GM18870 (cell line): ENCODE data around the gene MTHFS.
"Not testable (repeated sequence)": the region's sequence is repeated elsewhere in the genome, so short reads cannot be mapped to it uniquely, and the experiment has no call there.

Experiments
- ATAC-seq: cut with Tn5 transposase; IDR thresholded peaks from one replicate; pipeline ENCODE4 v1.9.1; 2021; ENCODE audit warnings: moderate library complexity; ENCODE audit not compliant: unreplicated experiment

MTHFS gene

GRCh38 chr15:79896634-79897379, at the start of gene MTHFS:
Gene MTHFS, minus strand, starts transcription at chr15:79897014. Its CDS starts 26 bp downstream, at chr15:79896988.
- peak; percentile 51 for ATAC-seq

- ATAC-seq: no peak
Observed at GRCh38 chr15:79944622-79945021, 47.8 kb upstream of the MTHFS start.

DNA sequence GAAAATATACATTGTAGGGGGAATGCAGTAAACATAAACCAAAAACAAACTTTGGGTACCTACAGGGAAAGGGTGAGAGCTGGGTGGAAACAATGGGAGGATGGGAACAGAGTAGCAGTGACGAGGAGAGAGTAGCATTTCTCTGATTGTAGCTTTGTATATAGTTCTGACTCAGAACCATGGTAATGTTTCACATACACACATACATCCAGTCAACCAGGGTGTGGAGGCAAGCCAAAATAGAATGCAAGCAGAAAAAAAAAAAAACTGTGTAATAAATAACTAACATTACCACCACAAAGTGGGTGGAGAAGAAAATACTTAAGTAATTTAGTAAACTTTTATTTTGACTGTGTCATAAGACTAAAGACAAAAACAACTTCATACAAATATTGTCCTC, 47.0 kb upstream of the MTHFS start:
- ATAC-seq: peak; percentile 83

DNA sequence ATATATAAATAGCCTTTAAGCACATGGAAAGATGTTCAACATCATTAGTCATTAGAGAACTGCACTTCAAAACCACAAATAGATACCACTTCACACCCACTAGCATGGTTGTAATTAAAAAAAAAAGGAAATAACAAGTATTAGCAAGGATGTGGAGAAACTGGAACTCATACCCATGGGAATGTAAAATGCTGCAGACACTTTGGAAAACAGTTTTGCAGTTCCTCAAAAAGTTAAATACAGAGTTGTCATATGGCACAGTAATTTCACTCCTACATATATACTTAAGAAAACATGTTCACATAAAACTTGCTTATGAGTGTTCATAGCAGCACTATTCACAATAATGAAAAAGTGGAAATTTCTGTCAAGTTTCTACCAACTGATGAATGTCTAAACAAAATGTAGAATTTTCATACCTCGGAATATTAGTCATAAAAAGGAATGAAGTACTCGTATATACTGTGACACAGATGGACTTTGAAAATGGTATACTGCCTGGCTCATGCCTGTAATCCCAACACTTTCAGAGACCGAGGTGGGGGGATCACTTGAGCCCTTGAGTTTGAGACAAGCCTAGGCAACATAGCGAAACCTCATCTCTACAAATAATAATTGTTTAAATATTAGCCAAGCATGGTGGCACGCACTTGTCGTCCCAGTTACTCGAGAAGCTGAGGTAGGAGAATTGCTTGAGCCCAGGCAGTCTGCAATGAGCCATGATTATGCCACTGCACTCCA, 46.1 kb upstream of the MTHFS start:
- no peak for ATAC-seq

DNA sequence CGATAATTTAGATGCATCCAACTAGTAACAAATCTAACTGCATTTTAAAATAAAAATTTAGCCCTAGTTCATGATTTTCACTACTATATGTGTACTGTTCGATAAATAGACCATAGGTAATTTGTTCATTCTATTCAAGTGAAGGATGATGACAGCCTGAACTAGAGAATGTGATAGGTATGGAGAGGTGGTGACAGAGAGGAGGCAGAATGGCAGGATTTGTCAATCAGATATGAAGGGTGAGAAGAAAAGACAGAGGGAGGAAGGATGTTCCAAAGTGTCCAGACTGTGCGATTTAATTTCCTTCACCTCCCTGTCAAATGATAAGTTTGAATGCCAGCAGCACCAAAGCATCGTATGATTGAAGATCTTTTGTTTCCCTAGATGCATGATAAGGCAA, 42.6 kb upstream of the MTHFS start:
- no peak for ATAC-seq

- no peak for ATAC-seq
Observed at GRCh38 chr15:79938143-79938542, 41.3 kb upstream of the MTHFS start.

GRCh38 chr15:79935556-79936201, 38.9 kb upstream of the MTHFS start:
- not testable (repeated sequence) for ATAC-seq

DNA sequence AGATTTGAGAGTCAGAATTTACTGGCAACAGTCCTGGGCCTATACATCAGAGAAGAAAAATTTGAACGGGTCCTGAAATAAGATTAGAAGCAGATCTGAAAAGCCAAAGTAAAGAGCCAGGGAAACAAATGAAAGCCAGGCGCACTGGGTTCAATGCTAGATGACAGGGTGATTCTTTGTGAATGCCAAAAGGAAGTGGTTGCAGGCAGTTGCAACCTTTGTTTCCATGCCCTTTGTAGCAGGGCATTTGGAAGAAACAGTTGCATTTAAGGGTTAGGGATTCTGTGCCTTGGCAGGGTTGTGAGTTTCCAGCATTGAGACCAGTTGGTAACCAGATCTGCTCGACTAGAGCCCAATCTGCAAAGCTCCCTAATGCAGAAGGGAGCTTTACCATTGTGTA, 36.4 kb upstream of the MTHFS start:
- no peak for ATAC-seq

GRCh38 chr15:79932447-79932846, 35.6 kb upstream of the MTHFS start:
- no peak for ATAC-seq

GRCh38 chr15:79930516-79930915, 33.7 kb upstream of the MTHFS start:
- no peak for ATAC-seq

GRCh38 chr15:79929412-79929811, 32.6 kb upstream of the MTHFS start:
- no peak for ATAC-seq

DNA sequence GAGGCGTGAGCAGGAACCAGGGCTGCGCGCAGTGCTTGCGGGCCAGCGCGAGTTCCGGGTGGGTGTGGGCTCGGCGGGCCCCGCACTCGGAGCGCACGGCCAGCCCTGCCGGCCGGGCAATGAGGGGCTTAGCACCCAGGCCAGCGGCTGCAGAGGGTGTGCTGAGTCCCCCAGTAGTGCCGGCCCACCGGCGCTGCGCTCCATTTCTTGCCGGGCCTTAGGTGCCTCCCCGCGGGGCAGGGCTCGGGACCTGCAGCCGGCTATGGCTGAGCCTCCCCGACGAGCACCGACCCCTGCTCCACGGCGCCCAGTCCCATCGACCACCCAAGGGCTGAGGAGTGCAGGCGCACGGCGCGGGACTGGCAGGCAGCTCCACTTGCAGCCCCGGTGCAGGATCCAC, 29.3 kb upstream of the MTHFS start:
- ATAC-seq: not testable (repeated sequence)

GRCh38 chr15:79924379-79924778, 27.6 kb upstream of the MTHFS start:
- ATAC-seq: no peak

DNA sequence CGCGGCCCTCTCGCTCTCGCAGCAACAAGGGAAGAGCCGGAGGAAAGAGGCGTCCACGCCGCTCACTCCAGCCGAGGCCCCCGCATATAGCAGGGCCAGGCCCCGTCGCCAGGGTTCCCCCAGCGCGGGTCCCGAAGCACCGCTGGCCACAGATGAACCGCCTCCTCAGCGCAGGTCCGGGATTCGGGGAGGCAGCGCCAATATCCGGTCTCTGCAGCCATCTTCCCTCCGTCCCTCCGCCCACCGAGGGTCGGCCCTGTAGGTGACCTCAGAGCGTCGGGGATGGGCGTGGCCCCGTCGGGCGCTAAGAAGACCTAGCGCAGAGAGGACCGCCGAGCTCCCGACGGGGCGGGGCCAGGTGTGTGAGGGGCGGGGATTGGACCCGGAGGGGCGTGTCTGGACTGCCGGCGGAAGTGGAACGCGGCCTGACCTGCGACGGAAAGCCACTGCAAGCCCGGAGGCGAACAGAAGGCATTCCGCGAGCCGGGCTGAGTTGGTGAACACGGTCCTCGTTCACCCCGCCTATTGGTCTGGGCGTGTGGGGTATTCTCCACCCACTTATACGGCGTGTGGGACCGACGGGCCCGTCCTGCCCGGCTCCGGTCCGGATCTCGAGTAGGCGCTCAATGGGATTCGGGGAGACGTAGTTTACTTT, 26.8 kb upstream of the MTHFS start:
- ATAC-seq: peak; percentile 90

DNA sequence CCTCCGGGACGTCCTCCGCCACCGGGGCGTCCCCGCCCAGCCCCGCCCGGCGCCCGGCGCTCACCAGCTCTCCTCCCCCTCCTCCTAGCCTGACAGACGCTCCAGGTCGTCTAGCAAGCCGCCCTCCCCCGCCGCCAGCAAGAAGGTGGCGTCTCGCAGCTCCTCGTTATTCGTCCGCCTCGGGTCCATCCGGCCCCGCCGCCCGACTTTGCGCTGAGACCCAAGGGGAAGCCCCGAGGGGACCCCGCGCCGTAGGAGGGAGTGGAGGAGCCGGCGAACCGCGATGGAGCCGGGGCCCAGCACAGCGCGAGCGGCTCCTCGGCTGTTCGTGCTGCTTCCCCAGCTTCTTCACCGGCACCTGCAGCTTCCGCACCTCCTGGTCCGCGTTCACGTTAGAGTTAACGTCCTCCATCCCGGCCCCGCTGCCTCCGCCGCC, 26.3 kb upstream of the MTHFS start:
- peak; percentile 23 for ATAC-seq

DNA sequence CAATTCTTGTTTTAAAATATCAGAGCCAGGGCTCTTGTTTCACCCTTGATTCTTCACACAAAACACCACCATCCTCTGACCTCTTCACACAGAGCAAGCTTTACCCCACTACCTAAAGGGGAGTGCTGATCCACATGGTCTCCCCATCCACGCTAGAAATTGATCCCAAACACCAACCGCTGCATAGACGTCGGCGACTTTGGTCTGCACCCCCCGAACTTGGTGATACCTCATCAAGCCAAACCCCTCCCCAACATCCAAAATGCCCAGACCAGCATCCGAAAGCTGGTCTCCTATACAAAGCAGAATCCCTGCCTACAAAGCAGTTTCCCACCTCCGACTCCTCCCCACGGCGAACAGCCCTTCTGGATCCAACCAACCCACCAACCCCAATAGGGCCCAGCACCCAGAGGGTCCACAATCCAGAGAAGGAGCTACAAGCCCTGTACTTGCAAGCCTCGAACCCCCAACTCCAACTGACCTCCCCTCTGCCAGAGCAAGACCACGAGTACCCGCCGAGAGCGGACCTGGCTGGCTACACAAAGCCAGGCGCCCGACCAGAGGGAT, 25.8 kb upstream of the MTHFS start:
- no peak for ATAC-seq

DNA sequence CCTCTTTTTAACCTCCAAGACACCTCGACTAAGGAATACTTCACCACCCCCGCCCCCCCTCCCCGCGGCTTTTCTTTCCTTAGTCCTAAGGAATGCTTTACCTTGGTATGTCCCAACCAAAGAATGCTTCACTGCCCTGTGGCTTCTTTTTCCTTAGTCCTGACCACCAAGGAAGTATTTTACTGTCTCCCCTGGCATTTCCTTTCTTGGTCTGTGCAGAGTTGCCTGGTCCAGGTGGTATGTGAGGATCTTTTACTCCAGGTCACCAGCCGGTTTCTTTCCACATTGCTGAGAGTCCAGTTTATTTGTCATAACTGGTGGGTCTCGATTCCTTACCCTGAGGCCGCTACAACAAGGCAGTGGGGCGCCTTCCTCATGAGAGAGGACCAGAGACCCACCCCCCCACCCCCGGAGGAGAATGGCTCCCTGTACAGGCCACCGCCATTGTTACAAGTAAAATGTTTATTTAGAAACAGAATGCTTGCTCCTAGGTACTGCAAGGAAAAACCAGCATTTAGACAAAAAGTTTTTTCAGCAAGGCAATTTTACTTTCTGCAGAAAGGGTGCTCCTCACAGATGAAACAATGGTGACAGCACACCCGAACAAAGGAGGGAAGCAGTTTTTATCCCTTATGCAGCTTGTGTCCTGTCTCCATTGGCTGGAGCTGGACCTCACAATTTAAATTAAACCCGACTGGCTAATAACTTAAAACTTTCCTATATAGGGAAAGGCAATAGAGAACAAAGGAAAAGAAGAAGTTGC, 23.1 kb upstream of the MTHFS start:
- ATAC-seq: no peak

GRCh38 chr15:79919090-79919748, 22.4 kb upstream of the MTHFS start:
- ATAC-seq: no peak

- no peak for ATAC-seq
Observed at GRCh38 chr15:79918278-79918677, 21.5 kb upstream of the MTHFS start.
